HG03196 (cell line): ENCODE results near the gene UFSP2.

Experiments used
- ATAC-seq: cut with Tn5 transposase; IDR thresholded peaks from one replicate; pipeline ENCODE4 v1.9.1; 2021; ENCODE audit not compliant: unreplicated experiment

The UFSP2 gene

DNA sequence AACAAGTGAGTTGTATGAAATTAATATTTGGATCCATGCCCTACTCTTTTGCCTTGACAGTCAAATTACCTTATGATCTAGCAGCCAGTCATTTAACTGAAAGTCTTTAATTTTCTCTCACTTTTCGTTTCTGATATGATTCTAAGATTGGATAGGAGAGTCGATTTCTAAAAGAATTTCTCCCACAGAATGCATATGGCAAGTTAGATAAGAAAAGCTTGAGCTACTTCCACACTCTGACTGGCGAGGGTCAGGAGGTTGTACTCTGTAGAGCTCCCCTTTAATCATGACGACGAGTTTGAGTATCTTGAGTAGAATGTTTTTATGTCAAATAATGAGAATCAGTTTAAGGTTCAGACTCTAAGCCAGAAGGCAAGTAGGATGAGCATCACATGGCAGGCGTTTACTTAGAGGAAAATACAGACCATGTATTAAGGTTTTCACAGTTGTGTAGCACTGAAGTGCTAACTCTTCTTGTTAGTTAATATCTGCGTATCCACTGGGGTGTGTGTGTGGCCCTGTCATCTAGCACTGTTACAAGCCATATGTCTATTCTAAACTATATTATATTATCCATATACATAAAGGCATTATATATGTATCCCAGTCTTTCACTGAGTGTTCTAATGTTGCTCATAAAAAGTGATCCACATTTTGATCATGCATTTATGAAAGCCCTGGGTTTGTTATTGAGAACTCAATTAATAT is 67.9 kb downstream of the UFSP2 start:
- no peak for ATAC-seq

DNA sequence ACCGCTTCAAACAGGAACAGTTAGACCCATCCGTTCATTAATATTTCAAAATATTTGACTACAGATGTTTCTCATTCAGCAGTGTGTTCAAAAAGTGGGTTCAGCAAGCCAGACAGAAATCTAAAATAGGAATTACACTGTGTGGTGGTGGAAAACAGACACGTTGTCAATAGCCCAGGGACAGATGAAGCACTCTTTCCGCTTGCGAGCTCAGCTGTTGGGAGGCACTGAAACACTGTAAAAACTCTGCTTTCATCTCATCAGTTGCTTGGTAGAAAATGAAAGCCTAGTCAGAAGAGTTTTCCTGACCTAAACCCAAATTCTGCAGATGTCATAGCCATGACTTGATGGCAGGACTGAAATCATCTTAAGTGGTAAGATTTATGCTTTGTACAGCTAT is 68.6 kb downstream of the UFSP2 start:
- no peak for ATAC-seq

DNA sequence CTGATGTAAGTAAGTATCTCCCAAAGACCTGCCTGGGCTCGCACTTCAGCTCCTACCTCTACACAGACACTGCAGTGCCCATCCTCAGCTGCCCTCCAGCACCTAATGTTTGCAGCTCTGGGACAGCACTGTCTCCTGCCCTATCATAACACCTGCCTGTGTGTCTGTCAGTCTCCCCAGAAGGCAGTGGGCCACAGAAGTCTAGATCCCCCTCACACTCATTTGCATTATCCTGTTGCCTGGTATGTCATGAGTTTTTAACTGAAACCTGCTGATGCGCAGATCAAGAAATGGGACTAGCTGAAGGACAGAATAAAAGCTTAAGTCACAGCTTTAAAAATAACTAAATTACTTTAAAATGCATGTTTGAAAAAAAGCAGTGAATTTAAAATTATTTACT is 73.0 kb downstream of the UFSP2 start:
- no peak for ATAC-seq

DNA sequence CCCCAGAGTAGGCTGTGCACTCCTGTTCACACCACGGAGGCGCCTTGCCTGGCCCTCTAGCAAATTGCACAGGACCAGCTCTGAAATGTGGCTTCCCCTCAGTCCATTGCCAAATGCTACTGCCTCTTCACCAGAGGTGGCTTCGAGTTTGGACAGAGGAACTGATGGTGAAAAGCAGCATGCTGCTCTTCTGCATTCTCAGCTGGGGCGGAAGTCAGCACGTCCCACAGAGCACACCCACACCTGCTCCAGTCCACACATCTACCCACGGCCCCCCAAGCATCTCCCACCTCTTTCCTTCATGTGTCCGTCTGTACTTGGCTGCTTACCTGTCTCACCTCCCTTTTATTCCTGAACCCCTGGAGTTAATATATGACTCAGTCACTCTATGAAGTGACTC is 73.6 kb downstream of the UFSP2 start:
- ATAC-seq, result no peak

DNA sequence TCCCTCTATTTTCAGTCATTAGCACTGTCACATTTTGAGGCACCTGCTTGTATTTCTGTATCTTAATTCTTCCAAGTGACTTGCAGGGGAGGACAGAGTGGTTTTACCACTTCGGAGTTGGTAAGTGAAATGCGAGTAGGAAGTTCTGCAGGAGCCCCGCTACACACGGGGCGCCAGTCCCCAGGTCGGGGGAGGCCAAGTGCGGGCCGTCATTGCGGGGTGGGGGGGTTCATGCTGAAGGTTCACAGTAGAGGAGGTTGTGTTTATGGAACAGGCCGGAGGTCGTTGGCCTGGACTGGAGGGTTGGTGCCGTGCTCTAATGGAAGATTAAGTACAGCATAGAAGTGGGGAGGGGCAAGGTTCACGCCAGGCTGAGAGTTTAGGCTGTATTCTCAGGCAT is 74.1 kb downstream of the UFSP2 start:
- no peak for ATAC-seq
